Liver (tissue), 9 donors: ENCODE data around the gene PCSK1. TPM values are rescaled to one million over a fixed set of nuclear protein-coding genes. Genes with fewer than 3 reads are reported as not detected.

ENCODE experiments used
- DNase-seq: peaks from one replicate; pipeline ENCODE4 v3.0.0-alpha.2; 2017; ENCODE audit warnings: low spot score
- H3K27ac ChIP-seq, 2 donors: one replicate each; pipeline ENCODE4 v1.7.0; 2013; ENCODE audit warnings: inconsistent platforms in 2 of 2, low read length in 2 of 2, control low read depth in 1 of 2, low read depth in 1 of 2, mild to moderate bottlenecking in 1 of 2
- H3K27me3 ChIP-seq, 4 donors: one replicate each; pipeline versions ENCODE4 v1.6.1 to v1.7.0; 2013; ENCODE audit warnings: low read length in 3 of 4, inconsistent platforms in 1 of 4, mild to moderate bottlenecking in 1 of 4, moderate library complexity in 1 of 4; ENCODE audit not compliant: control insufficient read depth in 4 of 4, insufficient read depth in 4 of 4
- H3K36me3 ChIP-seq, 4 donors: one replicate each; pipeline versions ENCODE4 v1.6.1 to v1.7.0; 2013; ENCODE audit warnings: low read length in 3 of 4, mild to moderate bottlenecking in 3 of 4, low read depth in 1 of 4, moderate library complexity in 1 of 4; ENCODE audit not compliant: control insufficient read depth in 4 of 4, insufficient read depth in 3 of 4
- H3K4me1 ChIP-seq, 4 donors: one replicate each; pipeline versions ENCODE4 v1.6.1 to v1.7.0; 2013; ENCODE audit warnings: low read length in 3 of 4, mild to moderate bottlenecking in 3 of 4, moderate library complexity in 1 of 4; ENCODE audit not compliant: control insufficient read depth in 4 of 4, insufficient read depth in 4 of 4
- H3K4me3 ChIP-seq, 3 donors: one replicate each; pipeline versions ENCODE4 v1.6.1 to v1.7.0; 2013; ENCODE audit warnings: low read length in 3 of 3, control low read depth in 1 of 3, low read depth in 1 of 3, mild to moderate bottlenecking in 1 of 3
- H3K9ac ChIP-seq, 2 donors: one replicate each; pipeline ENCODE4 v1.7.0; 2013; ENCODE audit warnings: low read length in 2 of 2, mild to moderate bottlenecking in 2 of 2, moderate library complexity in 2 of 2, control low read depth in 1 of 2, low read depth in 1 of 2
- H3K9me3 ChIP-seq, 4 donors: one replicate each; pipeline versions ENCODE4 v1.6.1 to v1.7.0; 2013; ENCODE audit warnings: low read length in 3 of 4; ENCODE audit not compliant: control insufficient read depth in 4 of 4
- EGR1 ChIP-seq, 2 donors: IDR thresholded peaks; 2 replicates each; pipeline ENCODE4 v1.6.1; 2016 to 2018; ENCODE audit warnings: antibody characterized with exemption in 2 of 2, low read depth in 2 of 2
- FOXA1 ChIP-seq: IDR thresholded peaks from 2 replicates; pipeline ENCODE4 v1.6.1; 2016; ENCODE audit warnings: antibody characterized with exemption
- FOXA2 ChIP-seq: IDR thresholded peaks from 2 replicates; pipeline ENCODE4 v1.6.1; 2016; ENCODE audit warnings: antibody characterized with exemption
- GABPA ChIP-seq, 2 donors: IDR thresholded peaks in 1 of 2; conservative IDR thresholded peaks in 1 of 2; 2 replicates each; pipeline ENCODE4 v1.6.1; 2016; ENCODE audit warnings: antibody characterized with exemption in 2 of 2, mild to moderate bottlenecking in 1 of 2, moderate library complexity in 1 of 2
- HNF4A ChIP-seq, 2 donors: conservative IDR thresholded peaks; 2 replicates each; pipeline ENCODE4 v1.6.1; 2016; ENCODE audit warnings: antibody characterized with exemption in 2 of 2, mild to moderate bottlenecking in 2 of 2
- HNF4G ChIP-seq: IDR thresholded peaks from 2 replicates; pipeline ENCODE4 v1.6.1; 2016; ENCODE audit warnings: antibody characterized with exemption
- JUND ChIP-seq, 2 donors: IDR thresholded peaks; 2 replicates each; pipeline ENCODE4 v1.6.1; 2016; ENCODE audit warnings: antibody characterized with exemption in 2 of 2
- MAX ChIP-seq: IDR thresholded peaks from 2 replicates; pipeline ENCODE4 v1.6.1; 2016; ENCODE audit warnings: antibody characterized with exemption
- NR2F2 ChIP-seq: IDR thresholded peaks from 2 replicates; pipeline ENCODE4 v1.6.1; 2016; ENCODE audit warnings: antibody characterized with exemption
- RAD21 ChIP-seq, 2 donors: IDR thresholded peaks; 2 replicates each; pipeline ENCODE4 v1.6.1; 2016; ENCODE audit warnings: antibody characterized with exemption in 2 of 2, mild to moderate bottlenecking in 2 of 2
- REST ChIP-seq: IDR thresholded peaks from 2 replicates; pipeline ENCODE4 v1.6.1; 2016; ENCODE audit warnings: antibody characterized with exemption, mild to moderate bottlenecking
- RXRA ChIP-seq, 2 donors: IDR thresholded peaks; 2 replicates each; pipeline ENCODE4 v1.6.1; 2017 to 2018; ENCODE audit warnings: antibody characterized with exemption in 2 of 2, mild to moderate bottlenecking in 1 of 2
- SP1 ChIP-seq: IDR thresholded peaks from 2 replicates; pipeline ENCODE4 v1.6.1; 2018; ENCODE audit warnings: antibody characterized with exemption, mild to moderate bottlenecking
- TAF1 ChIP-seq: conservative IDR thresholded peaks from 2 replicates; pipeline ENCODE4 v1.6.1; 2016; ENCODE audit warnings: antibody characterized with exemption, mild to moderate bottlenecking
- YY1 ChIP-seq: IDR thresholded peaks from 2 replicates; pipeline ENCODE4 v1.6.1; 2016; ENCODE audit warnings: antibody characterized with exemption, mild to moderate bottlenecking
- WGBS: extraction: QIAGEN DNeasy Blood & Tissue Kit; methylation state at CpG from one replicate; pipeline ENCODE4 v1.1.7; 2013; 5-methylcytosine and 5-hydroxymethylcytosine counted together
- polyA plus RNA-seq, 2 donors: library from polyadenylated mRNA; stranded (reverse) in 1 of 2; unstranded in 1 of 2; fragments of 200-250 nt in 1 of 2; fragments of >200 nt in 1 of 2; fragmentation: Nextera tagmentation in 1 of 2; extraction: Ambion mirVana in 1 of 2; gene quantifications; one replicate each; pipeline versions ENCODE4 v1.2.1 to v1.2.3, GENCODE V29; 2013 to 2015
- total RNA-seq, 2 donors: library from RNA; depleted of rRNA; stranded (reverse); fragments of >200 nt; gene quantifications; one replicate each; pipeline ENCODE4 v1.2.3, GENCODE V29; 2014
- TF ChIP-seq, protein P1 (sequence below): fragments of 150-350 bp; IDR thresholded peaks from 2 replicates; pipeline ENCODE4 v1.5.1; 2017; ENCODE audit warnings: improper control_type of control experiment, low read depth, low read length; ENCODE audit not compliant: missing input control
- TF ChIP-seq, protein P2 (sequence below): IDR thresholded peaks from 2 replicates; pipeline ENCODE4 v1.6.1; 2016; ENCODE audit warnings: antibody characterized with exemption
- TF ChIP-seq, protein P3 (sequence below): IDR thresholded peaks from 2 replicates; pipeline ENCODE4 v1.6.1; 2016; ENCODE audit warnings: antibody characterized with exemption
- donor health status: healthy.
- donor health status: healthy.
- donor health status: healthy.
- donor health status: healthy.
- donor health status: healthy.

Gene PCSK1
- total and polyA plus RNA-seq, 4 donors: 0.01 to 0.09 (median 0.08) TPM

GRCh38 chr5:96478983-96479382 lies 45.9 kb upstream of the PCSK1 start (continued):
- no peak for TF ChIP-seq REST
- no peak for TF ChIP-seq FOXA2

DNA sequence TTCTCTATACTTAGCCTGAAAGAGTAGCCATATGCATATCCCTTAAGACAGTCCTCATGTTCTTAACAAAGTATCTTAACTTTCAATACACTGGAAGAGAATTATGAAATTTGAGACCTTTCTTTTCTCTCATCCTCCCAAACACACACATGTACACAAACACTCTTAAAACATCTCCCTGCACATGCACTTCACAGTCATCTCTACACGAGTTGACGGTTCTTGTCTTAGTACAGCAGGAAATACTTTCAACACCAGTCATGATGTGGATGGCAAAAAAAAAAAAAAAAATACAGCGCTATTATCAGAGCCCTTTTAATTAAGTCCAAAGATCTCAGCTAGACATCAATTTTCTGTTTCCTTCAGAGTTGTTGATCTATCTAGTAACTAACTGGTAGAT lies 43.6 kb upstream of the PCSK1 start:
- H3K9me3 ChIP-seq: no peaks in the 10 kb centered on the region
- H3K4me3 ChIP-seq: no peak overlapping the region
- no peak overlapping the region for H3K9ac ChIP-seq
- no peak for DNase-seq
- TF ChIP-seq, protein P1, sequence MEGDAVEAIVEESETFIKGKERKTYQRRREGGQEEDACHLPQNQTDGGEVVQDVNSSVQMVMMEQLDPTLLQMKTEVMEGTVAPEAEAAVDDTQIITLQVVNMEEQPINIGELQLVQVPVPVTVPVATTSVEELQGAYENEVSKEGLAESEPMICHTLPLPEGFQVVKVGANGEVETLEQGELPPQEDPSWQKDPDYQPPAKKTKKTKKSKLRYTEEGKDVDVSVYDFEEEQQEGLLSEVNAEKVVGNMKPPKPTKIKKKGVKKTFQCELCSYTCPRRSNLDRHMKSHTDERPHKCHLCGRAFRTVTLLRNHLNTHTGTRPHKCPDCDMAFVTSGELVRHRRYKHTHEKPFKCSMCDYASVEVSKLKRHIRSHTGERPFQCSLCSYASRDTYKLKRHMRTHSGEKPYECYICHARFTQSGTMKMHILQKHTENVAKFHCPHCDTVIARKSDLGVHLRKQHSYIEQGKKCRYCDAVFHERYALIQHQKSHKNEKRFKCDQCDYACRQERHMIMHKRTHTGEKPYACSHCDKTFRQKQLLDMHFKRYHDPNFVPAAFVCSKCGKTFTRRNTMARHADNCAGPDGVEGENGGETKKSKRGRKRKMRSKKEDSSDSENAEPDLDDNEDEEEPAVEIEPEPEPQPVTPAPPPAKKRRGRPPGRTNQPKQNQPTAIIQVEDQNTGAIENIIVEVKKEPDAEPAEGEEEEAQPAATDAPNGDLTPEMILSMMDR: no peak
- no peak for TF ChIP-seq JUND (IDR thresholded peaks at IDR 0.05)
- TF ChIP-seq NR2F2: no peak
- TF ChIP-seq HNF4G: no peak
- no peak for TF ChIP-seq FOXA1
- TF ChIP-seq TAF1: no peak
- TF ChIP-seq SP1: no peak
- TF ChIP-seq RXRA (IDR thresholded peaks at IDR 0.05): no peak
- TF ChIP-seq GABPA (IDR thresholded peaks at IDR 0.05 in 1 of 2, conservative IDR thresholded peaks at IDR 0.05 in 1 of 2): no peak
- no peak for TF ChIP-seq RAD21 (IDR thresholded peaks at IDR 0.05)
- TF ChIP-seq, protein P2, sequence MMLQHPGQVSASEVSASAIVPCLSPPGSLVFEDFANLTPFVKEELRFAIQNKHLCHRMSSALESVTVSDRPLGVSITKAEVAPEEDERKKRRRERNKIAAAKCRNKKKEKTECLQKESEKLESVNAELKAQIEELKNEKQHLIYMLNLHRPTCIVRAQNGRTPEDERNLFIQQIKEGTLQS: no peak
- no peak for TF ChIP-seq REST
- no peak for TF ChIP-seq MAX
- TF ChIP-seq YY1: no peak
- TF ChIP-seq, protein P3, sequence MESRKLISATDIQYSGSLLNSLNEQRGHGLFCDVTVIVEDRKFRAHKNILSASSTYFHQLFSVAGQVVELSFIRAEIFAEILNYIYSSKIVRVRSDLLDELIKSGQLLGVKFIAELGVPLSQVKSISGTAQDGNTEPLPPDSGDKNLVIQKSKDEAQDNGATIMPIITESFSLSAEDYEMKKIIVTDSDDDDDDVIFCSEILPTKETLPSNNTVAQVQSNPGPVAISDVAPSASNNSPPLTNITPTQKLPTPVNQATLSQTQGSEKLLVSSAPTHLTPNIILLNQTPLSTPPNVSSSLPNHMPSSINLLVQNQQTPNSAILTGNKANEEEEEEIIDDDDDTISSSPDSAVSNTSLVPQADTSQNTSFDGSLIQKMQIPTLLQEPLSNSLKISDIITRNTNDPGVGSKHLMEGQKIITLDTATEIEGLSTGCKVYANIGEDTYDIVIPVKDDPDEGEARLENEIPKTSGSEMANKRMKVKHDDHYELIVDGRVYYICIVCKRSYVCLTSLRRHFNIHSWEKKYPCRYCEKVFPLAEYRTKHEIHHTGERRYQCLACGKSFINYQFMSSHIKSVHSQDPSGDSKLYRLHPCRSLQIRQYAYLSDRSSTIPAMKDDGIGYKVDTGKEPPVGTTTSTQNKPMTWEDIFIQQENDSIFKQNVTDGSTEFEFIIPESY: no peak
- no peak for TF ChIP-seq EGR1 (IDR thresholded peaks at IDR 0.05; ENCODE audit: low read depth in 2 of 2)
- no peak for TF ChIP-seq HNF4A (conservative IDR thresholded peaks at IDR 0.05)
- TF ChIP-seq FOXA2: no peak
- no peaks in the 10 kb centered on the region for H3K27me3 ChIP-seq
- WGBS: 86% methylated on average over 3 of the region's 3 CpGs
- H3K27ac ChIP-seq: no peak overlapping the region
- H3K4me1 ChIP-seq: no peaks in the 10 kb centered on the region
- H3K36me3 ChIP-seq: no peaks in the 10 kb centered on the region
